OCI-LY3 (cell line): ENCODE measurements around the gene KLHL29.

Experiments
- CTCF ChIP-seq: fragments of 200-600, 300-600 bp; sonication (generic); IDR thresholded peaks from 2 replicates; pipeline ENCODE4 v1.5.1; 2014; ENCODE audit warnings: antibody characterized with exemption, low read length, low read depth
- EZH2phosphoT487 ChIP-seq: fragments of 200-600 bp; shearing (Covaris generic); IDR thresholded peaks from 2 replicates; pipeline ENCODE4 v1.6.1; 2018; ENCODE audit warnings: antibody characterized with exemption, mixed run types, low read depth

GRCh38 chr2:23567161-23567756 lies 182.3 kb downstream of the KLHL29 start:
- TF ChIP-seq CTCF (no peak), EZH2phosphoT487 (no peak)
